AG04450 (cell line): ENCODE results near the gene GNAZ. TPM values are rescaled to one million over a fixed set of nuclear protein-coding genes. Genes with fewer than 3 reads are reported as not detected.

Experiments used
- CTCF ChIA-PET: fragments of 300-600, 350-600 bp; formaldehyde crosslinking; extraction: SDS; loops from one replicate; lab custom pipeline; 2022; ENCODE audit warnings: antibody characterized with exemption, inconsistent platforms; lab: Charles Lee
- POLR2A ChIA-PET: fragments of 350-600 bp; formaldehyde crosslinking; extraction: SDS; loops from one replicate; lab custom pipeline; 2021; ENCODE audit warnings: antibody characterized with exemption, inconsistent platforms; lab: Yijun Ruan, JAX
- DNase-seq: peaks from one replicate; pipeline ENCODE4 v3.0.0-alpha.2; 2011; ENCODE audit warnings: low read depth, low spot score
- H3K27ac ChIP-seq: one replicate; pipeline ENCODE4 v1.5.1; 2012; ENCODE audit warnings: low read depth, low read length, control low read depth
- H3K27me3 ChIP-seq: one replicate; pipeline ENCODE4 v1.6.0; 2012; ENCODE audit warnings: low read length; ENCODE audit not compliant: control insufficient read depth, insufficient read depth
- H3K4me3 ChIP-seq: 2 replicates; pipeline ENCODE4 v1.5.1; 2011; ENCODE audit warnings: mild to moderate bottlenecking, low read depth, low read length, control low read depth
- H3K9me3 ChIP-seq: 2 replicates; pipeline ENCODE4 v1.5.1; 2012; ENCODE audit warnings: low read length; ENCODE audit not compliant: control insufficient read depth, insufficient read depth
- CTCF ChIP-seq: IDR thresholded peaks from 2 replicates; pipeline ENCODE4 v1.5.1; 2011; ENCODE audit warnings: low read depth, low read length, control low read depth, inconsistent platforms
- polyA plus RNA-seq: library from polyadenylated mRNA; depleted of rRNA; stranded (reverse); fragments of >200 nt; gene quantifications from 2 replicates; pipeline ENCODE4 v1.2.3, GENCODE V29; 2011

GNAZ gene
- polyA plus RNA-seq, 1 experiment: 0.25 TPM

- Histone ChIP-seq H3K27me3 (no peaks in the 10 kb centered on the region), H3K27ac (no peak overlapping the region), H3K4me3 (no peak overlapping the region), H3K9me3 (no peaks in the 10 kb centered on the region)
- POLR2A ChIA-PET: no interaction called here
- CTCF ChIA-PET: no interaction called here
- DNase-seq: no peak
- no peak for TF ChIP-seq CTCF
These were observed 32.0 kb upstream of the GNAZ start for GRCh38 chr22:23038334-23038642.

GRCh38 chr22:23038902-23039301, 31.4 kb upstream of the GNAZ start:
- H3K4me3 ChIP-seq: no peak overlapping the region
- CTCF ChIA-PET: no interaction called here
- DNase-seq: no peak
- no peaks in the 10 kb centered on the region for H3K27me3 ChIP-seq
- POLR2A ChIA-PET: no interaction called here
- TF ChIP-seq CTCF: no peak
- H3K27ac ChIP-seq: no peak overlapping the region
- no peaks in the 10 kb centered on the region for H3K9me3 ChIP-seq

GRCh38 chr22:23042179-23042578, 28.1 kb upstream of the GNAZ start:
- H3K27ac ChIP-seq: no peak overlapping the region
- H3K27me3 ChIP-seq: no peaks in the 10 kb centered on the region
- POLR2A ChIA-PET: no interaction called here
- CTCF ChIA-PET: interaction anchor here (0.5 kb wide), 1 partner anchor 88 kb away, joined by 3 read pairs; no protein-coding TSS in a partner anchor
- no peak for TF ChIP-seq CTCF
- no peak overlapping the region for H3K4me3 ChIP-seq
- no peak for DNase-seq
- H3K9me3 ChIP-seq: no peaks in the 10 kb centered on the region

GRCh38 chr22:23044570-23044969, 25.7 kb upstream of the GNAZ start:
- Histone ChIP-seq H3K4me3 (no peak overlapping the region), H3K27ac (no peak overlapping the region), H3K27me3 (no peaks in the 10 kb centered on the region), H3K9me3 (no peaks in the 10 kb centered on the region)
- POLR2A ChIA-PET: no interaction called here
- DNase-seq: no peak
- TF ChIP-seq CTCF: no peak
- CTCF ChIA-PET: no interaction called here

GRCh38 chr22:23045461-23045860, 24.9 kb upstream of the GNAZ start:
- H3K27ac ChIP-seq: no peak overlapping the region
- no peak for TF ChIP-seq CTCF
- H3K27me3 ChIP-seq: no peaks in the 10 kb centered on the region
- no peak overlapping the region for H3K4me3 ChIP-seq
- DNase-seq: no peak
- POLR2A ChIA-PET: no interaction called here
- CTCF ChIA-PET: no interaction called here
- H3K9me3 ChIP-seq: no peaks in the 10 kb centered on the region
